GM19099 (cell line): Measurements from ENCODE around the gene ZBTB20.
A peak's percentile ranks its signal among the peaks of the same experiment; 100 is the strongest.

Source experiments
- POLR2A ChIP-seq: IDR thresholded peaks from 3 replicates; pipeline ENCODE4 v1.6.1; 2011; ENCODE audit warnings: low read depth; ENCODE audit not compliant: insufficient read length; ENCODE audit errors: extremely low read depth

ZBTB20 gene

DNA sequence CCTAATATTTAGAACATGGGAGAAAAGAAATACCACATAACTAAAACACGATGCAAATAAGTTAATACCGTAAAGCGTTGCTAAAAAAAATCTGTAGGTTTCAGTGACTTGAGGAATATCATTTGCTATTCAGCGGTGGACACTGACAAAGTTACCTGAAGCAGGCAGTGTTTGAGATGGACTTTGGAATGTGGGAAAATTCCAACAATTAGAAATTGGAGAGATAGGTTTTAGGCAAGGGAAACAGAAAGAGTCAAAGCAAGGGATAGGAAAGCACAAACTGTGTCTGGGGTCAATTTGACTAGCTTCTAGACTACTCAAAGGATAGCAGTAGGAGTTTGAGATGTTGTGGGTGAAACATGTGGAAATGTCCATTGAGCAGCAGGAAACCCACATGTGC is 680.3 kb downstream of the ZBTB20 start:
- TF ChIP-seq POLR2A, result no peak

- no peak for TF ChIP-seq POLR2A
Measured at GRCh38 chr3:114466251-114466650, 680.8 kb downstream of the ZBTB20 start.

DNA sequence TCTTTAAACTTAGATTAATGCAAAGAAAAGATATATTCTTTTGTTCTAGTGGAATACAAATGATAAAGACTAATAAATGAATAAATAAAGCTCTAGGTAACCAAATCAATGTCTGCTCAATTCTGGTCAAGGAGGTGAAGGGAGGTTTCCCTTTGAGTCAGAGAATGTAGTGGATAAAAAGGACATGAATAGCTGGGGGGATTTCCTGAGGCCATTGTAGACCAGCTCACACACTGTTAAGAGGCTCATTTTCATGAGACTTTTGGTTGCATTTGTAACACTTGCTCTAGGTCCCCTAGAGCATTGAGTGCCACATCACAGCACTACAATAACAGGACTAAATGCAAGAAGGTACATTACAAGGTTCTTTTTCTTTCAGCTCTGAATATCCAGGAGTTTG is 682.5 kb downstream of the ZBTB20 start:
- TF ChIP-seq POLR2A, result no peak

- no peak for TF ChIP-seq POLR2A
Measured at GRCh38 chr3:114462750-114463149, 684.3 kb downstream of the ZBTB20 start.

- TF ChIP-seq POLR2A, result no peak
Measured at GRCh38 chr3:114460459-114460858, 686.6 kb downstream of the ZBTB20 start.

DNA sequence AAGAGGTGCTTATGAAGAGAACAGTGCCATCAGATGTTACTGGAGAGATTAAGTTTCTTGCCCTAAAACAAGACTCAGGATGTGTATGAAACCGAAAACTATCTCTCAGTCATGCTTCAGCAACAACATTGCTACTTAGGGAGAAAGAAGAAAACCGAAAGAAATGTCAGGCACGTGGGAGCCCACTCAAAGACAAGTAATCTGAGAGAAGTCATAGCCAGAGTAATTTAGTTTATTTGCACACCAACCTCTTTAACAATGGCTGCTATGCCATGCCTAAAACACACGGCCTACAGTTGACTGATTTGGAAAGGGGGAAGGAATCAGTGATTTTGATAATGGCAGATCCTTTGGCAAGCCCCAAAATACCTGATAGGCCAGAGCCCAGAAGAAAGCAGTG is 690.3 kb downstream of the ZBTB20 start:
- TF ChIP-seq POLR2A, result peak; percentile 46

- no peak for TF ChIP-seq POLR2A
Measured at GRCh38 chr3:114455432-114455831, 691.7 kb downstream of the ZBTB20 start.

DNA sequence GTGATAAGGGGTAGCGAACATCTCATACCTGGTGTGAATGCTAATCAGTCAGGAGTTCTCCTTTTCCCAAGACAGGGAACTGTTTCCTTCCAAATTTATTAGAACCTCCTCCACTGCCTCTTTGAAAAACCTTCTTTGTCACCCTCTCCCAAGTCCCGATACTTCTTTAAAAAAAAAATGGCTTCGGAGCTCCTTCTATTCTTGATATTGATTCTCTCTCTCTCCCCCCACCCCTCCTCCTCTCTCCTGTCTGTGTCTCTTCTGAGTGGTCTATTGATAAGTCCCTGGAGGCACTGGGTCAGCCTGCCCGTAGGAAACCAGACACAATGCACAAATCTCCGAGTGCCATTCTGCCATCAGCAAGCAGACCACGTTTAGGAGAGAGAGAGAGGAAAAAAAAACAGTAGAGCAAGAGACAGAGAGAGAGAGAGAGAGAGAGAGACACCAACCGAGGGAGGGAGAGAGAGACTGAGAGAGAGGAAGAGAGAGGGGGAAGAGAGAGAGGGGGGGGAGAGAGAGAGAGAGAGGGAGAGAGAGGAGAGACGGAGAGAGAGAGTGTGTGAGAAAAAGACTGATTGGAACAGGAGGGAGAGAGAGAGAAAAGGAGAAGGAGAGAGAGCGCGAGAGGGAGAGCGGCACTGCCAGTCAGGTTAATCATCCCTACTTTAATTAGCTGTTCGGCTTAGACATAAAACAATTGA is 692.4 kb downstream of the ZBTB20 start:
- TF ChIP-seq POLR2A, result no peak

DNA sequence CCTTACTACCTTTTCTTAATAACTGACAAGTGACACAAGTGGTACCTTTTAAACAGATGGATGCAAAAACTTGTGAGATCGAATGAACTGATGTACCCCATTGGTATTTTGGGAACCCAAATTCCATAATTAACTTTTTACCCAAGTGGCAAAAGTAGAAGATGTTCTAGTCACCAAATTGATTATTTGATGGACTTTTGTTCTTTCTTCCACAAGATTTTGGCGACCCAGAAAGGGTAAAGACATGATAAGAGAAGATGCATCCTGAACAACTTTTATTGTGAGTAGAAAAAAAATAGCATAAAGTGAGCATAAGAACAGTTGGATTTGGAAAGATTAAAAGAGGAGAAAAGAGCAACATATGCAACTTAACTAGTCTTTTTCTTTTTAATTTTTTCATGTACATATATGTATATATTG is 693.7 kb downstream of the ZBTB20 start:
- no peak for TF ChIP-seq POLR2A

DNA sequence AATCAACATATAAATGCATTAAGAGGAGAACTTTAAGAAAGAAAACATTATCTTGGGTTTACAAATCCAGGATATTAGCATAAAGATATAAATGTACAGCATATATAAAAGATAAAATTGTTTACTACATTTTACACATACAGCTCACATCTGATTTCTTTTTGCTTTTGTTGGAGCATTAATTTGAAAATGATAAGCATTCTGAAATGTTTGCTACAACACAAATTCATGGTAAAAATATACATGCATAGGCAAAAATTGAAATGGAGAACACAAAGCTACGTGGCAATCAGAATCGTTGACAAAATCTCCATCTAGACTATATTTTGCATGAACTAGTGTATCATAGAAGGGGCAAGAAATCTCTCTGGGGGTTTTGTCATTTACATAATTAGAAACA is 694.2 kb downstream of the ZBTB20 start:
- TF ChIP-seq POLR2A, result no peak

GRCh38 chr3:114452256-114452655 is 694.8 kb downstream of the ZBTB20 start:
- TF ChIP-seq POLR2A, result peak; percentile 11

GRCh38 chr3:114451561-114452018 is 695.5 kb downstream of the ZBTB20 start:
- TF ChIP-seq POLR2A, result peak; percentile 40

- peak; percentile 43 for TF ChIP-seq POLR2A
Measured at GRCh38 chr3:114451051-114451451, 696.0 kb downstream of the ZBTB20 start.

- peak; percentile 69 for TF ChIP-seq POLR2A
Measured at GRCh38 chr3:114450008-114450596, 697.0 kb downstream of the ZBTB20 start.

DNA sequence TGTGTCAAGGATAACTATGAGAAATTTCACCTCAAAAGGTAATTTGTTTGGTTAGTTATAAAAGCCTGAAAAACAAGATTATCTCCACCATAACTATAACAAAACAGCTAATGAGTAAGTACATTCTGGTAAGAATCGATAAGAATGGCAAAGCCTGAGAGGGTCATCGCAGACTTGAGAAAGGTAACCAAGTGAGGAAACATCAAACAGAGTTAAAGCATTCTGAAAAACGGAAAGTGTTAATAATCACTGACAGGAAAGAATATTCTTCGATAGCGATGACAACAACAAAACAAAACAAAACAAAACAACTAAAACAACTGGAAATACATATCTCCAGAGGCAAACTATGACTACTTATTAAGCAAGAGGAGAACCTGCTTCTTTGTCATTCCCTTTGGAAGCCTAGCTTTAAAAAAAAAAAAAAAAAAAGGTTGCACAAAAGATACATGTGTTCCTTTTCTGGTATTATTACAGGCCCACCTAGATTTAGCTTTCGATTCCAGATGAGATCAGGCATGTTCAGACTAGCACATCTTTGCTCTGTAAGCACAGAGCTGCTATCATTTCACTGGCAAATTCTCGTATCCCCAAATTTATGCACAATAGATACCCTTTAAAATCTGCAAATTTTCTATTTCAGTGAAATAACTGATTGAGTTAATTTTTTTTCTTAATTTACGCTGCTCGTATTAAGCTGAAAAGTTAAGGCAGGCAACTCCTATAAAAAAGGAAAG is 697.6 kb downstream of the ZBTB20 start:
- peak; percentile 25 for TF ChIP-seq POLR2A

DNA sequence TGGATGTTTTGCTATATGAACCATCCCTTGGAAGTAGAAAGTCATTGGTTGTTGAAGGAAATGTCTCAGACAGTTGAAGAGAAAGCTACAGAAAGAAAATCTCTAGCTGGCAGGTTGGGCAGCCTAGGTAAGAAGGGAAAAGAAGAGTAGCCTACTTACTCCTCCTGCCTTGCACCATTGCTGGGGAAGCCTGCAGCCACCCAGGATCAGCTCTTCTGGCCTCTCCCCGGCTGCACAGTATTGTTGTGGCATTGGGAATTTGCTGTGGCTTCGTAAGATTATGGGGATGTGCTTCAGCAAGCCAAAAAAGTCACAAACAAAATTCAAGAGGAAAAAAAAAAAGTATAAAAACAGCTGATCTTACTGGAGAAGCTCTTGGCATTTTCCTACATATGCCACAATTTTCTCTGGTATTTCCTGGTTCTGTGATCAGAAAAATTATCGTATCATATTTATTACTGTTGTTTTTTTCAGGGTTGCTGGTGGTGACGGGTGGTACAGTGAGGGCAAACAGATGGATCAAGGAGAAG is 699.1 kb downstream of the ZBTB20 start:
- TF ChIP-seq POLR2A, result no peak

GRCh38 chr3:114447545-114447944 is 699.5 kb downstream of the ZBTB20 start:
- no peak for TF ChIP-seq POLR2A

DNA sequence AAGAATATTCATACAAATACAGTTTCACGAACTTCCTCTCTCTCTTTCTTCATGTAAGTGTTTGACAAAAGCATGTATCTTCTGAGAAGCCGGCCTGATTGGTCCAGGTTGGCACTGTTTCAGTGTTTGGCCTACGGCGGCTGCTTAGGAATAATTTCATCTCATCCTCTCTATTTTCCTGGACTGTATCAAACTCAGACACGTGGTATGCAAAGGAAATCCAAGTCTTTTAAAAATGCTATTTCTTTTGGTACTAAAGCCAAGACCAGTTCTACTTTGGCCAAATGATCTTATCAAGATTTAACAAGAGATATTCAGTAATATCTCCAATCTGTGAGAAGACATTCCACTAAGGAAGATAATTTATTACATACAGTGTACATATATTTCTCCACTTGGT is 700.5 kb downstream of the ZBTB20 start:
- no peak for TF ChIP-seq POLR2A
